Naive thymus-derived CD4-positive, alpha-beta T cell (primary cell): Measurements from ENCODE around the gene SPATA6. TPM values are rescaled to one million over a fixed set of nuclear protein-coding genes. Genes with fewer than 3 reads are reported as not detected.

Experiments used
- ATAC-seq: fragments of 150-1000 bp; cut with Tn5 transposase; 2 replicates; pipeline ENCODE4 v1.10.0; 2021; ENCODE audit warnings: mild to moderate bottlenecking, moderate library complexity
- CTCF ChIA-PET: fragments of 350-600 bp; sonication (Branson Sonifier 250); formaldehyde crosslinking; loops from one replicate; lab custom pipeline; 2021; ENCODE audit warnings: antibody characterized with exemption; lab: Charles Lee
- POLR2A ChIA-PET: fragments of 350-600 bp; sonication (Branson Sonifier 250); formaldehyde crosslinking; loops from one replicate; lab custom pipeline; 2021; ENCODE audit warnings: antibody characterized with exemption, inconsistent platforms; lab: Charles Lee
- DNase-seq, 9 donors: peaks; one replicate each; pipeline versions ENCODE4 v3.0.0 to v3.0.0-alpha.2; 2020 to 2022; ENCODE audit warnings: mixed read lengths in 1 of 9
- H3K27ac ChIP-seq: one replicate; pipeline ENCODE4 v1.7.0; 2013; ENCODE audit warnings: mild to moderate bottlenecking, low read depth, low read length, moderate library complexity
- H3K27me3 ChIP-seq, 2 donors: one replicate each; pipeline ENCODE4 v1.7.0; 2013; ENCODE audit warnings: low read length in 2 of 2, mild to moderate bottlenecking in 2 of 2, moderate library complexity in 2 of 2; ENCODE audit not compliant: control insufficient read depth in 2 of 2, insufficient read depth in 2 of 2
- H3K36me3 ChIP-seq, 3 experiments: 1 replicate in 2 of 3; 2 replicates in 1 of 3; pipeline ENCODE4 v1.7.0; 2013; ENCODE audit warnings: low read length in 3 of 3, mild to moderate bottlenecking in 3 of 3, moderate library complexity in 1 of 3; ENCODE audit not compliant: insufficient read depth in 3 of 3, control insufficient read depth in 2 of 3
- H3K4me1 ChIP-seq, 2 donors: one replicate each; pipeline ENCODE4 v1.7.0; 2013; ENCODE audit warnings: low read length in 2 of 2, mild to moderate bottlenecking in 2 of 2, moderate library complexity in 1 of 2; ENCODE audit not compliant: control insufficient read depth in 2 of 2, insufficient read depth in 2 of 2
- H3K4me3 ChIP-seq: 2 replicates; pipeline ENCODE4 v1.7.0; 2013; ENCODE audit warnings: mild to moderate bottlenecking, low read length
- H3K9me3 ChIP-seq, 3 experiments: 1 replicate in 2 of 3; 2 replicates in 1 of 3; pipeline ENCODE4 v1.7.0; 2013; ENCODE audit warnings: low read length in 3 of 3; ENCODE audit not compliant: control insufficient read depth in 2 of 3
- H3K27ac Mint-ChIP-seq, 9 donors: one replicate each; pipeline ENCODE4 v1.8.0; 2020 to 2022; ENCODE audit warnings: mixed read lengths in 9 of 9, mild to moderate bottlenecking in 8 of 9, moderate library complexity in 5 of 9, inconsistent platforms in 2 of 9
- H3K27me3 Mint-ChIP-seq, 5 donors: one replicate each; pipeline ENCODE4 v1.8.0; 2021 to 2022; ENCODE audit warnings: mixed read lengths in 5 of 5, mild to moderate bottlenecking in 1 of 5
- H3K36me3 Mint-ChIP-seq, 5 donors: one replicate each; pipeline ENCODE4 v1.8.0; 2020 to 2022; ENCODE audit warnings: mixed read lengths in 5 of 5, mild to moderate bottlenecking in 3 of 5, inconsistent platforms in 1 of 5
- H3K4me1 Mint-ChIP-seq, 7 donors: one replicate each; pipeline ENCODE4 v1.8.0; 2020 to 2022; ENCODE audit warnings: mixed read lengths in 7 of 7, mild to moderate bottlenecking in 3 of 7, inconsistent platforms in 1 of 7
- H3K4me3 Mint-ChIP-seq, 10 donors: one replicate each; pipeline ENCODE4 v1.8.0; 2020 to 2022; ENCODE audit warnings: mild to moderate bottlenecking in 10 of 10, mixed read lengths in 10 of 10, moderate library complexity in 6 of 10, inconsistent platforms in 2 of 10
- H3K9me3 Mint-ChIP-seq, 11 donors: one replicate each; pipeline ENCODE4 v1.8.0; 2020 to 2022; ENCODE audit warnings: mixed read lengths in 11 of 11, mild to moderate bottlenecking in 4 of 11, inconsistent platforms in 1 of 11, moderate library complexity in 1 of 11
- intact Hi-C, 2 donors: fragments of 100-400 bp; cut with micrococcal nuclease; formaldehyde crosslinking; loops; one replicate each; pipeline ENCODE4 v1.15.1; 2023
- polyA plus RNA-seq, 2 donors: library from polyadenylated mRNA; unstranded; fragments of 300-500 nt; fragmentation: Illumina TruSeq; gene quantifications; one replicate each; pipeline ENCODE4 v1.2.3, GENCODE V29; 2021
- total RNA-seq, 6 experiments: library from RNA in 5 of 6; stranded (reverse) in 5 of 6; gene quantifications; 1 replicate in 5 of 6; 2 replicates in 1 of 6; pipeline ENCODE4 v1.2.3 and lab custom pipeline; 2021 to 2026

SPATA6 gene
- total and polyA plus RNA-seq, 7 experiments from 2014 or later, result 1.0 to 11.2 (median 3.0) TPM

GRCh38 chr1:48344373-48344772 is 127.6 kb downstream of the SPATA6 start:
- H3K4me3 Mint-ChIP-seq, result no peak overlapping the region
- peaks cover 4 to 35% (median 18%) of the 10 kb centered on the region in 11 donors for H3K9me3 Mint-ChIP-seq
- peaks cover 0 to 23% (median 13%) of the 10 kb centered on the region in 5 donors for H3K36me3 Mint-ChIP-seq
- ATAC-seq (no peak), DNase-seq (no peak)
- peaks cover 0 to 2% (median 0%) of the 10 kb centered on the region in 7 donors for H3K4me1 Mint-ChIP-seq
- Histone ChIP-seq H3K4me1 (no peaks in the 10 kb centered on the region), H3K4me3 (no peak overlapping the region), H3K36me3 (no peaks in the 10 kb centered on the region), H3K27me3 (no peaks in the 10 kb centered on the region), H3K9me3 (peaks cover 0 to 3% (median 0%) of the 10 kb centered on the region in 3 experiments), H3K27ac (no peak overlapping the region)
- CTCF ChIA-PET, result no interaction called here
- no peak overlapping the region for H3K27ac Mint-ChIP-seq
- no peaks in the 10 kb centered on the region for H3K27me3 Mint-ChIP-seq
- intact Hi-C loops, result no loop called here
- POLR2A ChIA-PET, result no interaction called here

GRCh38 chr1:48341221-48341620 is 130.8 kb downstream of the SPATA6 start:
- H3K4me1 Mint-ChIP-seq, result peaks cover 0 to 2% (median 0%) of the 10 kb centered on the region in 7 donors
- no peak overlapping the region for H3K4me3 ChIP-seq

GRCh38 chr1:48338257-48338656 is 133.7 kb downstream of the SPATA6 start:
- intact Hi-C loops, result no loop called here

More at GRCh38 chr1:48341221-48341620, 130.8 kb downstream of the SPATA6 start:
- H3K27ac ChIP-seq, result no peak overlapping the region
- DNase-seq, result no peak
- no peak overlapping the region for H3K27ac Mint-ChIP-seq
- CTCF ChIA-PET, result no interaction called here
- H3K4me1 ChIP-seq, result no peaks in the 10 kb centered on the region
- POLR2A ChIA-PET, result no interaction called here
- H3K9me3 ChIP-seq, result peaks cover 0 to 3% (median 0%) of the 10 kb centered on the region in 3 experiments
- no peak overlapping the region for H3K4me3 Mint-ChIP-seq
- intact Hi-C loops, result no loop called here
- no peak for ATAC-seq
- no peaks in the 10 kb centered on the region for H3K27me3 ChIP-seq
- peaks cover 5 to 39% (median 19%) of the 10 kb centered on the region in 11 donors for H3K9me3 Mint-ChIP-seq
- H3K36me3 ChIP-seq, result no peaks in the 10 kb centered on the region
- H3K36me3 Mint-ChIP-seq, result peaks cover 0 to 23% (median 14%) of the 10 kb centered on the region in 5 donors
- no peaks in the 10 kb centered on the region for H3K27me3 Mint-ChIP-seq

GRCh38 chr1:48333316-48333715 is 138.7 kb downstream of the SPATA6 start:
- Mint-ChIP-seq H3K27ac (no peak overlapping the region), H3K36me3 (peaks cover 0 to 53% (median 36%) of the 10 kb centered on the region in 5 donors), H3K9me3 (peaks cover 16 to 52% (median 36%) of the 10 kb centered on the region in 11 donors), H3K4me3 (no peak overlapping the region), H3K4me1 (no peaks in the 10 kb centered on the region), H3K27me3 (no peaks in the 10 kb centered on the region)
- no peaks in the 10 kb centered on the region for H3K27me3 ChIP-seq
- ATAC-seq, result no peak
- POLR2A ChIA-PET, result no interaction called here
- H3K4me3 ChIP-seq, result no peak overlapping the region
- H3K36me3 ChIP-seq, result no peaks in the 10 kb centered on the region
- intact Hi-C loops, result no loop called here
- CTCF ChIA-PET, result no interaction called here
- no peak overlapping the region for H3K27ac ChIP-seq
- no peak for DNase-seq
- H3K4me1 ChIP-seq, result no peaks in the 10 kb centered on the region
- peaks cover 0 to 8% (median 3%) of the 10 kb centered on the region in 3 experiments for H3K9me3 ChIP-seq

More at GRCh38 chr1:48338257-48338656, 133.7 kb downstream of the SPATA6 start:
- ATAC-seq (no peak), DNase-seq (no peak)
- CTCF ChIA-PET, result no interaction called here
- Histone ChIP-seq H3K27ac (no peak overlapping the region), H3K4me3 (no peak overlapping the region), H3K36me3 (no peaks in the 10 kb centered on the region), H3K27me3 (no peaks in the 10 kb centered on the region), H3K4me1 (no peaks in the 10 kb centered on the region), H3K9me3 (no peaks in the 10 kb centered on the region)
- Mint-ChIP-seq H3K9me3 (peaks cover under 1 to 27% (median 12%) of the 10 kb centered on the region in 11 donors), H3K27me3 (no peaks in the 10 kb centered on the region), H3K36me3 (peaks cover 0 to 26% (median 21%) of the 10 kb centered on the region in 5 donors), H3K4me3 (no peak overlapping the region), H3K4me1 (peaks cover 0 to 2% (median 0%) of the 10 kb centered on the region in 7 donors), H3K27ac (no peak overlapping the region)
- POLR2A ChIA-PET, result no interaction called here

GRCh38 chr1:48332115-48332514 is 139.9 kb downstream of the SPATA6 start:
- POLR2A ChIA-PET, result no interaction called here

GRCh38 chr1:48329905-48330304 is 142.1 kb downstream of the SPATA6 start:
- H3K4me1 ChIP-seq, result no peaks in the 10 kb centered on the region
- Mint-ChIP-seq H3K36me3 (peaks cover 0 to 59% (median 42%) of the 10 kb centered on the region in 5 donors), H3K4me1 (no peaks in the 10 kb centered on the region), H3K4me3 (no peak overlapping the region), H3K27ac (no peak overlapping the region), H3K27me3 (no peaks in the 10 kb centered on the region), H3K9me3 (peaks cover 21 to 70% (median 38%) of the 10 kb centered on the region in 11 donors)
- no peaks in the 10 kb centered on the region for H3K36me3 ChIP-seq
- ChIA-PET CTCF (no interaction called here), POLR2A (no interaction called here)
- intact Hi-C loops, result no loop called here
- H3K27ac ChIP-seq, result no peak overlapping the region
- DNase-seq (no peak), ATAC-seq (no peak)
- H3K4me3 ChIP-seq, result no peak overlapping the region
- peaks cover 0 to 8% (median 3%) of the 10 kb centered on the region in 3 experiments for H3K9me3 ChIP-seq
- no peaks in the 10 kb centered on the region for H3K27me3 ChIP-seq

More at GRCh38 chr1:48332115-48332514, 139.9 kb downstream of the SPATA6 start:
- H3K9me3 ChIP-seq, result peaks cover 0 to 8% (median 3%) of the 10 kb centered on the region in 3 experiments
- DNase-seq, result no peak
- intact Hi-C loops, result no loop called here
- peaks cover 16 to 57% (median 36%) of the 10 kb centered on the region in 11 donors for H3K9me3 Mint-ChIP-seq
- no peaks in the 10 kb centered on the region for H3K27me3 Mint-ChIP-seq
- H3K36me3 Mint-ChIP-seq, result peaks cover 0 to 53% (median 40%) of the 10 kb centered on the region in 5 donors
- H3K4me1 ChIP-seq, result no peaks in the 10 kb centered on the region
- no peak overlapping the region for H3K4me3 Mint-ChIP-seq
- no peaks in the 10 kb centered on the region for H3K4me1 Mint-ChIP-seq
- H3K27ac Mint-ChIP-seq, result no peak overlapping the region
- H3K27ac ChIP-seq, result no peak overlapping the region
- H3K27me3 ChIP-seq, result no peaks in the 10 kb centered on the region
- CTCF ChIA-PET, result no interaction called here
- H3K36me3 ChIP-seq, result no peaks in the 10 kb centered on the region
- ATAC-seq, result no peak
- H3K4me3 ChIP-seq, result no peak overlapping the region

- Histone ChIP-seq H3K27ac (no peak overlapping the region), H3K36me3 (no peaks in the 10 kb centered on the region), H3K9me3 (peaks cover 0 to 8% (median 3%) of the 10 kb centered on the region in 3 experiments), H3K27me3 (no peaks in the 10 kb centered on the region), H3K4me1 (no peaks in the 10 kb centered on the region), H3K4me3 (no peak overlapping the region)
- CTCF ChIA-PET, result no interaction called here
- Mint-ChIP-seq H3K4me1 (no peaks in the 10 kb centered on the region), H3K27me3 (no peaks in the 10 kb centered on the region), H3K9me3 (peaks cover 21 to 70% (median 36%) of the 10 kb centered on the region in 11 donors), H3K27ac (no peak overlapping the region), H3K36me3 (peaks cover 0 to 59% (median 47%) of the 10 kb centered on the region in 5 donors), H3K4me3 (no peak overlapping the region)
- DNase-seq, result no peak
- intact Hi-C loops, result no loop called here
- no peak for ATAC-seq
- POLR2A ChIA-PET, result no interaction called here
These were observed 142.5 kb downstream of the SPATA6 start for GRCh38 chr1:48329486-48329885.
